ENCODE measurements around the gene SPTB.

The SPTB gene

GRCh38 chr14:64731141-64731581, 148.5 kb downstream of the SPTB start:
- Histone ChIP-seq H3K9ac (ENCODE audit: low read length) (no peak overlapping the region), H4K20me1 (ENCODE audit: low read depth, low read length) (no peaks in the 10 kb centered on the region), H3K36me3 (ENCODE audit: low read length) (no peaks in the 10 kb centered on the region), H3K79me2 (ENCODE audit: insufficient read depth, low read length) (no peaks in the 10 kb centered on the region), H3K4me2 (ENCODE audit: low read depth, low read length, poor library complexity, severe bottlenecking) (no peak overlapping the region), H2AFZ (ENCODE audit: low read depth, low read length, severe bottlenecking) (no peak overlapping the region), H3K27me3 (ENCODE audit: low read length) (no peaks in the 10 kb centered on the region), H3K9me3 (ENCODE audit: insufficient read depth, low read length) (no peaks in the 10 kb centered on the region), H3F3A (ENCODE audit: insufficient read depth) (no peaks in the 10 kb centered on the region), H3K27ac (ENCODE audit: low read depth, low read length) (no peak overlapping the region), H3K4me3 (ENCODE audit: insufficient read depth, low read length, poor library complexity, severe bottlenecking) (no peak overlapping the region), H3K9me2 (replicated peaks; ENCODE audit: insufficient read depth, low read length) (no peaks in the 10 kb centered on the region)
- no peak for TF ChIP-seq EZH2phosphoT487 (conservative IDR thresholded peaks at IDR 0.05; ENCODE audit: low read length)
- TF ChIP-seq, protein P1, sequence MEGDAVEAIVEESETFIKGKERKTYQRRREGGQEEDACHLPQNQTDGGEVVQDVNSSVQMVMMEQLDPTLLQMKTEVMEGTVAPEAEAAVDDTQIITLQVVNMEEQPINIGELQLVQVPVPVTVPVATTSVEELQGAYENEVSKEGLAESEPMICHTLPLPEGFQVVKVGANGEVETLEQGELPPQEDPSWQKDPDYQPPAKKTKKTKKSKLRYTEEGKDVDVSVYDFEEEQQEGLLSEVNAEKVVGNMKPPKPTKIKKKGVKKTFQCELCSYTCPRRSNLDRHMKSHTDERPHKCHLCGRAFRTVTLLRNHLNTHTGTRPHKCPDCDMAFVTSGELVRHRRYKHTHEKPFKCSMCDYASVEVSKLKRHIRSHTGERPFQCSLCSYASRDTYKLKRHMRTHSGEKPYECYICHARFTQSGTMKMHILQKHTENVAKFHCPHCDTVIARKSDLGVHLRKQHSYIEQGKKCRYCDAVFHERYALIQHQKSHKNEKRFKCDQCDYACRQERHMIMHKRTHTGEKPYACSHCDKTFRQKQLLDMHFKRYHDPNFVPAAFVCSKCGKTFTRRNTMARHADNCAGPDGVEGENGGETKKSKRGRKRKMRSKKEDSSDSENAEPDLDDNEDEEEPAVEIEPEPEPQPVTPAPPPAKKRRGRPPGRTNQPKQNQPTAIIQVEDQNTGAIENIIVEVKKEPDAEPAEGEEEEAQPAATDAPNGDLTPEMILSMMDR (IDR thresholded peaks at IDR 0.05; ENCODE audit: insufficient read depth, low read length, poor library complexity, severe bottlenecking): no peak

DNA sequence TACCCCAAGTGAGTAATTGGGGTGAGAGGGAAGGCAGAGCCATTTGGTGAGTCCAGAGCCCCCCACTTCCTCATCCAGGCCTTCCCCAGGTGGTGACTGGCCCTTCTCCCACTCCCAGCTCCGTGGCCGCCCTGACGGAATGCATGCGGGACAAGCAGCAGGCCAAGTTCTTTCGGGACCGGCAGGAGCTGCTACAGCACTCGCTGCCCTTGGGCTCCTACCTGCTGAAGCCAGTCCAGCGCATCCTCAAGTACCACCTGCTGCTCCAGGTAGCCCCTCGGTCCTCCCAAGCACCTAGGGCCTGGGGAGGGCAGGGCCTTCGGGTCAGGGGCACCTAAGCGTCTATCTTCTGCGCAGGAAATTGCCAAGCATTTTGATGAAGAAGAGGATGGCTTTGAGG, 149.0 kb downstream of the SPTB start:
- no peaks in the 10 kb centered on the region for H3K9me2 ChIP-seq (replicated peaks; ENCODE audit: insufficient read depth, low read length)
- H3K4me2 ChIP-seq (ENCODE audit: low read depth, low read length, poor library complexity, severe bottlenecking): no peak overlapping the region
- no peaks in the 10 kb centered on the region for H3K27me3 ChIP-seq (ENCODE audit: low read length)
- no peaks in the 10 kb centered on the region for H3K79me2 ChIP-seq (ENCODE audit: insufficient read depth, low read length)
- H2AFZ ChIP-seq (ENCODE audit: low read depth, low read length, severe bottlenecking): no peak overlapping the region
- H3K27ac ChIP-seq (ENCODE audit: low read depth, low read length): no peak overlapping the region
- TF ChIP-seq EZH2phosphoT487 (conservative IDR thresholded peaks at IDR 0.05; ENCODE audit: low read length): no peak
- TF ChIP-seq, protein P1 (IDR thresholded peaks at IDR 0.05; ENCODE audit: insufficient read depth, low read length, poor library complexity, severe bottlenecking): no peak
- H3K36me3 ChIP-seq (ENCODE audit: low read length): no peaks in the 10 kb centered on the region
- no peaks in the 10 kb centered on the region for H4K20me1 ChIP-seq (ENCODE audit: low read depth, low read length)
- H3F3A ChIP-seq (ENCODE audit: insufficient read depth): no peaks in the 10 kb centered on the region
- no peak overlapping the region for H3K9ac ChIP-seq (ENCODE audit: low read length)
- H3K9me3 ChIP-seq (ENCODE audit: insufficient read depth, low read length): no peaks in the 10 kb centered on the region
- no peak overlapping the region for H3K4me3 ChIP-seq (ENCODE audit: insufficient read depth, low read length, poor library complexity, severe bottlenecking)

GRCh38 chr14:64730061-64730440, 149.7 kb downstream of the SPTB start:
- H3K9ac ChIP-seq (ENCODE audit: low read length): no peak overlapping the region
- no peaks in the 10 kb centered on the region for H3K36me3 ChIP-seq (ENCODE audit: low read length)
- H3K27ac ChIP-seq (ENCODE audit: low read depth, low read length): no peak overlapping the region

More at GRCh38 chr14:64730061-64730440, 149.7 kb downstream of the SPTB start:
- TF ChIP-seq, protein P1 (IDR thresholded peaks at IDR 0.05; ENCODE audit: insufficient read depth, low read length, poor library complexity, severe bottlenecking): no peak
- TF ChIP-seq EZH2phosphoT487 (conservative IDR thresholded peaks at IDR 0.05; ENCODE audit: low read length): no peak
- no peaks in the 10 kb centered on the region for H3K27me3 ChIP-seq (ENCODE audit: low read length)
- H3K9me3 ChIP-seq (ENCODE audit: insufficient read depth, low read length): no peaks in the 10 kb centered on the region
- H3K9me2 ChIP-seq (replicated peaks; ENCODE audit: insufficient read depth, low read length): no peaks in the 10 kb centered on the region
- no peaks in the 10 kb centered on the region for H3K79me2 ChIP-seq (ENCODE audit: insufficient read depth, low read length)
- H2AFZ ChIP-seq (ENCODE audit: low read depth, low read length, severe bottlenecking): no peak overlapping the region
- H4K20me1 ChIP-seq (ENCODE audit: low read depth, low read length): no peaks in the 10 kb centered on the region
- H3K4me3 ChIP-seq (ENCODE audit: insufficient read depth, low read length, poor library complexity, severe bottlenecking): no peak overlapping the region
- no peak overlapping the region for H3K4me2 ChIP-seq (ENCODE audit: low read depth, low read length, poor library complexity, severe bottlenecking)
- no peaks in the 10 kb centered on the region for H3F3A ChIP-seq (ENCODE audit: insufficient read depth)

Measured in SU-DHL-6 (cell line).